ENCODE measurements around the gene RALB.
A peak's percentile ranks its signal among the peaks of the same experiment; 100 is the strongest.
"Not testable (repeated sequence)": the region's sequence is repeated elsewhere in the genome, so short reads cannot be mapped to it uniquely, and the experiment has no call there.

The RALB gene

GRCh38 chr2:120319123-120319522, 66.5 kb downstream of the RALB start:
- peak; percentile 44 for DNase-seq (ENCODE audit: low spot score)
- H3K27ac ChIP-seq, result no peak overlapping the region
- ChIA-PET CTCF (interaction anchor here (0.5 kb wide), 1 partner anchor 40 kb away, joined by 3 read pairs; no protein-coding TSS in a partner anchor), POLR2A (ENCODE audit: low non-redundant PET) (no interaction called here)
- TF ChIP-seq, protein P1, sequence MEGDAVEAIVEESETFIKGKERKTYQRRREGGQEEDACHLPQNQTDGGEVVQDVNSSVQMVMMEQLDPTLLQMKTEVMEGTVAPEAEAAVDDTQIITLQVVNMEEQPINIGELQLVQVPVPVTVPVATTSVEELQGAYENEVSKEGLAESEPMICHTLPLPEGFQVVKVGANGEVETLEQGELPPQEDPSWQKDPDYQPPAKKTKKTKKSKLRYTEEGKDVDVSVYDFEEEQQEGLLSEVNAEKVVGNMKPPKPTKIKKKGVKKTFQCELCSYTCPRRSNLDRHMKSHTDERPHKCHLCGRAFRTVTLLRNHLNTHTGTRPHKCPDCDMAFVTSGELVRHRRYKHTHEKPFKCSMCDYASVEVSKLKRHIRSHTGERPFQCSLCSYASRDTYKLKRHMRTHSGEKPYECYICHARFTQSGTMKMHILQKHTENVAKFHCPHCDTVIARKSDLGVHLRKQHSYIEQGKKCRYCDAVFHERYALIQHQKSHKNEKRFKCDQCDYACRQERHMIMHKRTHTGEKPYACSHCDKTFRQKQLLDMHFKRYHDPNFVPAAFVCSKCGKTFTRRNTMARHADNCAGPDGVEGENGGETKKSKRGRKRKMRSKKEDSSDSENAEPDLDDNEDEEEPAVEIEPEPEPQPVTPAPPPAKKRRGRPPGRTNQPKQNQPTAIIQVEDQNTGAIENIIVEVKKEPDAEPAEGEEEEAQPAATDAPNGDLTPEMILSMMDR (conservative IDR thresholded peaks at IDR 0.05; ENCODE audit: low read depth), result no peak

DNA sequence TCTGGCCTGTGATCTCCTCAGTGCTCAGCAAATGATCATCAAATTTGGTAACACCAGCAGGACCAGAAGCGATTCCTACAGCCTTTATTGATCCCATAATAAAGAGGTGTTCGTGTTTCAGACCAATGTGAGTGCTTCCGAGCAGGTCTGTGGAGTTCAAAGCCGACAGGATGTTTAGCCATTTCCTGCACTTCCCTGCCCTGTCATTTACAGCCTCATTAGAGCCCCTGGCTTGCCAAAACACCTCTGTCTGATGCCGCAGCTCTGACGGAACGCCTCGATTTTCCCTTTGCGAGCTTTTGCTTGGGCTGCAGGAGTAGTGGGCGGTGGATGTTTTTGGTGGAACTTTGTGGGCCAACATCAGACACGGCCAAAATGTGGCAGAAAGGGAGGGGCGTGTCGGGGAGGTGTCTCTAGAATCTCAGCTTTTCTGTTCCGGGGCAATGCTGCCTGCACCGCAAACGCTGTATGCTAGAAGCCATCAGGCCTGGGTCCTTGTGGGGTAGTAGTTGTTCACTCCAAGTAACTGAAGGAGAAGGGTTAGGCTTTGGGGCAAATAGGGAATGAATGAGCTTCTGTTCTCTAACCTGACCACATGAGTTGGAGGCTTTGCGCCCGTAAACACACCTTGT, 67.2 kb downstream of the RALB start:
- H3K27ac ChIP-seq, result no peak overlapping the region
- no peak for DNase-seq (ENCODE audit: low spot score)
- TF ChIP-seq, protein P1 (conservative IDR thresholded peaks at IDR 0.05; ENCODE audit: low read depth), result no peak
- CTCF ChIA-PET, result interaction anchor here (0.6 to 1.1 kb wide), 3 partner anchors 40 to 1117 kb away, joined by 3 to 7 read pairs (median 4); no protein-coding TSS in a partner anchor
- POLR2A ChIA-PET (ENCODE audit: low non-redundant PET), result no interaction called here

GRCh38 chr2:120320318-120320851, 67.7 kb downstream of the RALB start:
- POLR2A ChIA-PET (ENCODE audit: low non-redundant PET), result interaction anchor here (0.5 kb wide), 1 partner anchor 504 kb away, joined by 3 read pairs; no protein-coding TSS in a partner anchor
- TF ChIP-seq, protein P1 (conservative IDR thresholded peaks at IDR 0.05; ENCODE audit: low read depth), result no peak
- H3K27ac ChIP-seq, result no peak overlapping the region
- CTCF ChIA-PET, result interaction anchor here (0.6 to 1.1 kb wide), 4 partner anchors 24 to 1118 kb away, joined by 3 to 7 read pairs (median 4); no protein-coding TSS in a partner anchor
- DNase-seq (ENCODE audit: low spot score), result peak; percentile 21

GRCh38 chr2:120320887-120321556, 68.4 kb downstream of the RALB start:
- not testable (repeated sequence) for H3K27ac ChIP-seq; DNase-seq (ENCODE audit: low spot score)
- ChIA-PET CTCF (interaction anchor here (0.7 to 1.1 kb wide), 3 partner anchors 23 to 359 kb away, joined by 3 to 7 read pairs (median 4); no protein-coding TSS in a partner anchor), POLR2A (ENCODE audit: low non-redundant PET) (interaction anchor here (0.5 kb wide), 1 partner anchor 503 kb away, joined by 3 read pairs; no protein-coding TSS in a partner anchor)

GRCh38 chr2:120321721-120322284, 69.2 kb downstream of the RALB start:
- POLR2A ChIA-PET (ENCODE audit: low non-redundant PET), result no interaction called here
- CTCF ChIA-PET, result no interaction called here
- TF ChIP-seq, protein P1 (conservative IDR thresholded peaks at IDR 0.05; ENCODE audit: low read depth), result no peak
- H3K27ac ChIP-seq, result no peak overlapping the region
- no peak for DNase-seq (ENCODE audit: low spot score)

DNA sequence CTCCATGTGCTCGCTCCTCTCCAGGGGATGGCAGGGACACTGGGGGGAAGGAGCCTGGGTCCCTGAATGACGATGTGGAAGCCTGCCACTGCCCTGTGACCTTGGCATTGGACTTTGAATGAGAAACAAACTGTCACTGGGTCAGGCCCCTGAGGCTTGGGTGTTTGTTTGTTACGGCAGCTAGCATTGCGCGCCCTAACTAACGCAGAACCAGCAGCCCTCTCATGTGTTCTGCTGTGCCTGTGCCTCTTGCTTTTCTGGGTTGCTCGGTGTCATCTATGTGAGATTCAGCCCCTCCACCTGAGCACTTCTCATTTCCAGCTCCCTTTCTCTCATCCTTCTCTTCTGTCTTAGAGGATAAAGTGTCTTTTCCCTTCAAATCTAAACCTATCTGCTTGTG, 69.7 kb downstream of the RALB start:
- DNase-seq (ENCODE audit: low spot score), result no peak
- ChIA-PET POLR2A (ENCODE audit: low non-redundant PET) (no interaction called here), CTCF (no interaction called here)
- no peak overlapping the region for H3K27ac ChIP-seq
- TF ChIP-seq, protein P1 (conservative IDR thresholded peaks at IDR 0.05; ENCODE audit: low read depth), result no peak

Measured in RWPE1 (cell line).